GM19452 (cell line): ENCODE results near the gene CPEB3.
"Not testable (repeated sequence)": the region's sequence is repeated elsewhere in the genome, so short reads cannot be mapped to it uniquely, and the experiment has no call there.

ENCODE experiments used
- ATAC-seq: cut with Tn5 transposase; IDR thresholded peaks from one replicate; pipeline ENCODE4 v1.9.1; 2021; ENCODE audit not compliant: unreplicated experiment

CPEB3 gene

GRCh38 chr10:92290837-92291615 lies at the start of gene CPEB3, which contains the start of gene MARCHF5:
Gene CPEB3, minus strand, starts transcription at chr10:92291078. Its CDS starts 50,728 bp downstream, at chr10:92240350.
Gene MARCHF5, plus strand, starts transcription at chr10:92291167. Its CDS starts 328 bp downstream, at chr10:92291495.
- peak; percentile 99 for ATAC-seq

DNA sequence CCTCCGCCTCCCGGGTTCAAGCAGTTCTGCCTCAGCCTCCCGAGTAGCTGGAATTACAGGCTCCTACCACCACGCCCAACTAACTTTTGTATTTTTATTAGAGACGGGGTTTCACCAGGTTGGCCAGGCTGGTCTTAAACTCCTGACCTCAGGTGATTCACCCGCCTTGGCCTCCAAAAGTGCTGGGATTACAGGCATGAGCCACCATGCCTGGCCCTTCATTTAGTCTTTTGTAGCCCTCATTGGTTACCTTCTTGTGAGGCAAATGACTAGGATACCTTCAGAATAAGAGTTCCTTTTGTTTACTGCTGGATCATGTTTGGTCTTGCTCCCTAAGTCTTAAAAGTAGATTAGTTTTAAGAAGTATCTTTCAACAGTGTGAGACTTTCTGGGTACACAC lies 39.0 kb upstream of the CPEB3 start:
- not testable (repeated sequence) for ATAC-seq

GRCh38 chr10:92328993-92329392 lies 38.1 kb upstream of the CPEB3 start:
- ATAC-seq = no peak

- ATAC-seq = no peak
Measured at GRCh38 chr10:92327445-92328433, 36.9 kb upstream of the CPEB3 start.

DNA sequence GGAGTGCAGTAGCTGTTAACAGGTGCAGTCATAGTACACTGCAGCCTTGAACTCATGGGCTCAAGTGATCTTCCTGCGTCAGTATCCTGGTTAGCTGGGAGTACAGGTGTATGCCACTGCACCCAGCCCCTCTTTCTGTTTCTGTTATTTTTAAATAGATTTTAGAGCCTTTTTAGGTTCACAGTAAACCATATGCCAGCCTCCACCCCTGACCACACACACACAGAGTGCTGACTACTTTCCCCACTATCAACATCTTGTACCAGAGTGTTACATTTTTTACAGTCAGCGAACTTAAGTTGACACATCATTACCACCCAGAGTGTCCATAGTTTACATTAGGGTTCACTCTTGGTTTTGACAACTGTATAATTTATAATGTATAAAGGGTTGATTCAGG lies 32.2 kb upstream of the CPEB3 start:
- no peak for ATAC-seq

GRCh38 chr10:92316610-92317009 lies 25.7 kb upstream of the CPEB3 start:
- ATAC-seq = no peak

DNA sequence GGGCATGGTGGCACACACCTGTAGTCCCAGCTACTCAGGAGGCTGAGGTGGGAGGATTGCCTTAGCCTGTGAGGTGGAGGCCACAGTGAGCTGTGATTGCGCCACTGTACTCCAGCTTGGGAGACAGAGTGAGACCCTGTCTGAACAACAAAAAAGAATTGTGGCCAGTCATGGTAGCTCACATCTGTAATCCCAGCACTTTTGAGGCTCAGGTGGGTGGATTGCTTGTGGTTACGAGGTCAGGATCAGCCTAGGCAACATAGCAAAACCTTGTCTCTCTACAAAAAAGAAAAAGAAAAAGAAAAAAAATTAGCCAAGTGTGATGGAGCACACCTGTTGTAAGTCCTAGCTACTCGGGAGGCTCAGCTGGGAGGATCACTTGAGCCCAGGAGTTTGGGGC lies 22.9 kb upstream of the CPEB3 start:
- no peak for ATAC-seq

GRCh38 chr10:92309272-92309671 lies 18.4 kb upstream of the CPEB3 start:
- no peak for ATAC-seq

DNA sequence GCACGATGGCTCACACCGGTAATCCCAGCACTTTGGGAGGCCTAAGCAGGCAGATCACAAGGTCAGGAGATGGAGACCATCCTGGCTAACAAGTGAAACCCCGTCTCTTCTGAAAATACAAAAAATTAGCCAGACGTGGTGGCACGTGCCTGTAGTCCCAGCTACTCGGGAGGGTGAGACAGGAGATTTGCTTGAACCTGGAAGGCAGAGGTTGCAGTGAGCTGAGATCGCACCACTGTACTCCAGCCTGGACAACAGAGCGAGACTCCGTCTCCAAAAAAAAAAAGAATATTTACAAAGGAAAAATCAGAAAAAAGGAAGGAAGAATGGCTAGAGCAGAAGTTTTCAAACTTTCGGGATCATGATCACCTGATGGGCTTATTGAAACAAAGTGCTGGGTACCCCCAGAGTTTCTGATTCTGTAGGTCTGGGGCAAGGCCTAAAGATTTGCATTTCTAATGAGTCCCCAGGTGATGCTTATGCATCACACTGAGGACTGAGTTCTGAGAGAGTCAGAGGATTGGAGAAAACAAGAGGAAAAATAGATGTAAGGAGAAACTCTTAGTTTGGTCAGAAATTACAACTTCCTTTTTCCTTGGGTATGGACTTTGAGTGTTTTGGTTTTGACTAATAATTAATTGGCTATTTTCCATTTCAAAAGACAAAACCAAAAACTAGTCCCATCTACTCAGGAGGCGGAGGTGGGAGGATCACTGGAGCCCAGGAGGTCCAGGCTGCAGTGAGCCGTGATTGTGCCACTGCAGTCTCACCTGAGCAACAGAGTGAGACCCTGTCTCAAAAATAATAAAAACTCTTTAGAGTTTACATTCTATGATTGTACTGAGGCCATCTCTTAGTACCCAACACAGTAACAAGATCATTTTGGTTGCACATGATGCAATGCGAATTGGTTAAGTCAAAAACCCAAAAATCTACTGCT lies 14.5 kb upstream of the CPEB3 start:
- ATAC-seq = no peak

DNA sequence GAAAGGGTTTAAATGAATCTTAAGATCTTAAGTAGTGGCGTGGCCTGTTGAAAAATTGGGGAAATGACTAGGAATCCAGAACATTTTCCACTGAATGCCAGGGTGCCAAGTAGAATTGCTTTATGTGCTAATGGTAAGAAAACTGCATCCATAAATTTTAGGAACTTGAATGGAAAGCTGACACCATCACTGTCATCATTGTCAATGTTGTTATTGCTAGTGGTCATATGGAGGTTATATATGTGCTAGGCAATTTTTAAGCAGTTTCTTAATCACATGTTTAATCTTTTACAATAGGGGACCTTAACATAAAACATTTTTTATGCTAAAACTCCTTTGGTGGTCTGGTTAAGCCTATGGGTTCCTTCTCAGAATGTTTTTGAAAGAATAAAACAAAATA lies 13.2 kb upstream of the CPEB3 start:
- no peak for ATAC-seq

GRCh38 chr10:92303096-92303495 lies 12.2 kb upstream of the CPEB3 start:
- no peak for ATAC-seq

DNA sequence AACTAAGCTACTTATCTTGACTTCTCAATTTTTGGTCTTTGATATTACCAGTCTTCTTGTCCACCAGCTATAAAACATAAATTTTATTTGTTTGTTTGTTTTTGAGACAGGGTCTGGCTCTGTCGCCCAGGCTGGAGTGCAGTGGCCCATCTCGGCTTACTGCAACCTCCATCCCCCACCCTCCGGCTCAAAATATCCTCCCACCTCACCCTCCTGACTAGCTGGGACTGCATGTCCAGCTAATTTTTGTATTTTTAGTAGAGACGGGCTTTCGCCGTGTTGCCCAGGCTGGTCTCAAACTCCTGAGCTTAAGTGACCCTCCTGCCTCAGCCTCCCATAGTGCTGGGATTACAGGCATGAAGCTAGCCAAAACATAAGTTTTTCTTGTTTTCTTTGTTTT lies 7.6 kb upstream of the CPEB3 start:
- no peak for ATAC-seq

DNA sequence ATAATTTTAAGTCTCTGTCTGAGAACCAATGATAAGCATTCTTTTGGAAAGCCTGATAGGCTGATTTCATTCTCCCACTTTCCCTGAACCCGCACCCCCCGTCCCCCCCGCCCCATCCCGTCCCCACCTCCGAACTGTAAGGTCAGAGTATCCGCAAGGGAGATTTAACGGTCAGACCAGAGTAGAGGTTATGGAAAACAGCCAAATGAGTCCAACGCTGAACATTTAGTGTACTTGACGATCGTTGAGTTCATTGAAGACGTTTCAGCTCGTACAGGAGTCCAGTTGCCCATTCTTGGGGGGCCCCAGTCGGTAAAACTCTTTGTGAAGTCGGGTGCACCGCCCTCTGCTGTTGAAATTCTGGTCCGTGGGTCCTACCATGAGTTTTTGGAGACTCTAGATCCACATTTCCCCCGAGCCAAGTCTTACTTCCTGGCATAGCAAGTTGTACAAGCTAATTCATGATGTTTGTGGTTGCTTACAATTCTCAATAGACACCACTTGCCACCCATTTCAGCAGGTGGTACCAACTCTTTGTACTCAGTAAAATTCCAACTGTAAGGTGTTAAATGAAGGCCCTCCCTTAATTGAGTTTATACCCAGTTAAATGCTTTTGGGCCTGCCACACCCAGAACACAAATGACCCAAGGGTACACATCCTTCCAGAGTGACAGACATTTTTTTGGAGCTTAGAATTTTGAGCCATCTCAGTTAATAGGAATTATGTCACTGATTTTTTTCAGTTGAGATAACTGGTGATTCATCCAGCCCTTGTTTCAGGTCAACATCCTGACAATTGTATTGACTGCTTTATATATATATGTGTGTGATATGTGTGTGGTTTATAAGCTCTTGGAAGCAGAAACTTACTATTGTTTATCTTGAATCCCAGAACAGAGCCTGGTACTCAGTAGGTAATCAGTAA lies 1.3 kb upstream of the CPEB3 start:
- ATAC-seq = no peak

DNA sequence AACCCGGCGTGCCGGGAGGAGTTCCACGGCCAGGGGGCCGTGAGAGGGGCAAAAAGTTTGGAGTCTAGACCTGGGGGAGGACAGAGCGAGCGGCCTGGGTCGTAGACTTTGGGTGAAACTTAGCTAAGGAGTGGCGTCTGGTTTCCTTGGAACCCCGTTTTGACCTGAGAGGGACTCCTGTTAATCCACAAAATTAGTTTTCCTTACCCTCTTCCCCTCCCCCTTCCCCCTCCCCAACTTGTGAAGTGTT lies 663 bp upstream of the CPEB3 start:
- ATAC-seq = no peak

- no peak for ATAC-seq
Measured at GRCh38 chr10:92290076-92290836, 622 bp downstream of the CPEB3 start.

DNA sequence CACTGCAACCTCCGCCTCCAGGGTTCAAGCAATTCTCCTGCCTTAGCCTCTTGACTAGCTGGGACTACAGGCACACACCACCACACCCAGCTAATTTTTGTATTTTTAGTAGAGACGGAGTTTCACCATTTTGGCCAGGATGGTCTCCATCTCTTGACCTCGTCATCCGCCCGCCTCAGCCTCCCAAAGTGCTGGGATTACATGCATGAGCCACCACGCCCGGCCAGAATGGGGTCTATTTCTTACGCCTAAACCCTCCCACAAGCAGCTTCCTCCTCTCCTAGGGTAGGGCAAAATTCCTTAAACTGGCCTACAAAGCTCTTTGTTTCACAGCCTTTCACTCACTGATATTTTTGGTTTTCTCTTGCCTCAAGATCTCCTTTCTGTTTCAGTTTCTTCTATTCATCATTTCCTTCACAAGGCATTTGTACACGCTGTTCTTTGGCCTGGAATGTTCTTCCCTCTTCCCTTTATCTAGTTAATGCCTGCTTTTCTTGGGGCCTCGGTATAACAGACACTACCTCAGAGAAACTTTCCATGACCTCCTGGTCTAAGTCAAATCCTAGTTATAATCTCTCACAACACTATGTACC lies 6.7 kb downstream of the CPEB3 start:
- no peak for ATAC-seq

DNA sequence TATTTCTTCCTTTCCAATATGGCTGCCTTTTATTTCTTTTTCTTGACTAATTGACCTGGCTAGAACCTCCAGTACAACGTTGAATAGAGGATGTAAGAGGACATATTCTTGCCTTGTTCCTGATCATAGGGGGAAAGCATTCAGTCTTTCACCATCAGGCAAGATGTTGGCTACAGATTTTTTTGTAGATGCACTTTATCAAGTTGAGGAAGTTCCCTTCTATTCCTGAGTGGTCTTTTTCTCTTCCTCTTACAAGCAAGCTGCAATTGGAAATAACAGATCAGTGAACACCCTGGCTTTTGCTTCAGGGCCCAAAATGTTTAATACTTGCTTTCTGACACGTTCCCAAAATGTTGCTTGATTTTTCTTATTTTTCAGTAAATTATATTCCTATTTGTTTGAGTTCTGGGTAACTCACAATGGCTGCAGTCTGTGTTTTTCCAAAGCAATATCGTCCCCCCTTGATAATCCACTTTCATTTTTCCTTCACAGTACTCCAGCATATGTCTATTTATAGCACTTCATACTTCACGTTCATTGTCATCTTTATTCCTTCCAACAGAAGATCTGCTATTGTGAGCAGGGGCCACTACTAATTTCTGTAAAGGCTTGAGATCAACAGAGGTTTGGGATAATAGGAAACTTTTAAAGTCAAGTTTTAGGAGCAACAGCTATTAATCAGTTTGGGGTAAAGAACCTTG lies 11.7 kb downstream of the CPEB3 start:
- ATAC-seq = no peak

DNA sequence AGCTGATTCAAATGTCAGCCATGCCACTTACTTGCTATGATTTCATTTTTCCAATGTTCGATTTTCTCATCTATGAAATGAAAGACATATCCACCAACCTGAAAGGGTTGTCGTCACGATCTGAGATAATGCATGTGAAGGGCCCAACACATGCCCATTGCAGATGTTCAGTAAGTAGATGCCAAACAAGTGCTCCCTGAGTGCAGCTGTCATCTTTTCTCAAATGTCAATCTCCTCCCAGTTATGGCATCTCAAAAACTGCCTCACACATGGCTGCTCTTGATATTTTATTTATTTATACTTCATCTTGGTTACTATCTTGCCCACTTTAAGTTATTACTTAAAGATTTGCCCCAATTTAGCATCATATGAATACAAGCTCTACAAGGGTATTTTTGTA lies 16.8 kb downstream of the CPEB3 start:
- no peak for ATAC-seq
